HL-60 (cell line): ENCODE results near the gene ERF.
"Not testable (repeated sequence)": the region's sequence is repeated elsewhere in the genome, so short reads cannot be mapped to it uniquely, and the experiment has no call there.

Source experiments
- DNase-seq, 2 experiments: peaks; one replicate each; pipeline ENCODE4 v3.0.0-alpha.2; 2010 to 2020; ENCODE audit warnings: low read depth in 1 of 2, low spot score in 1 of 2
- H3K27ac ChIP-seq: fragments of 250-450 bp; sonication (Bioruptor Pico); replicated peaks from 2 replicates; pipeline ENCODE4 v1.5.1; 2020; ENCODE audit warnings: mild to moderate bottlenecking, moderate library complexity
- H3K27me3 ChIP-seq: fragments of 250-450 bp; sonication (Bioruptor Pico); 2 replicates; pipeline ENCODE4 v1.5.1; 2021; ENCODE audit warnings: mild to moderate bottlenecking, moderate library complexity; ENCODE audit not compliant: insufficient read depth, poor library complexity, severe bottlenecking
- H3K4me3 ChIP-seq: replicated peaks from 2 replicates; pipeline ENCODE4 v1.5.1; 2011; ENCODE audit warnings: mild to moderate bottlenecking, control low read depth, low read length; ENCODE audit not compliant: insufficient read depth
- GABPA ChIP-seq: IDR thresholded peaks from 2 replicates; pipeline ENCODE4 v1.6.1; 2012; ENCODE audit warnings: low read depth
- POLR2AphosphoS5 ChIP-seq: IDR thresholded peaks from 2 replicates; pipeline ENCODE4 v1.6.1; 2012; ENCODE audit warnings: low read depth
- REST ChIP-seq: IDR thresholded peaks from 2 replicates; pipeline ENCODE4 v1.6.1; 2012; ENCODE audit warnings: low read depth; ENCODE audit not compliant: insufficient replicate concordance
- SPI1 ChIP-seq: IDR thresholded peaks from 2 replicates; pipeline ENCODE4 v1.6.1; 2012; ENCODE audit warnings: low read depth, mild to moderate bottlenecking, borderline replicate concordance
- TF ChIP-seq, protein P1 (sequence below): IDR thresholded peaks from one replicate; pipeline ENCODE4 v1.5.1; 2011; ENCODE audit warnings: low read length, control low read depth, inconsistent platforms; ENCODE audit not compliant: insufficient read depth

The ERF gene

GRCh38 chr19:42261763-42262162 lies 6.8 kb upstream of the ERF start:
- DNase-seq, result no peak
- TF ChIP-seq GABPA (no peak), SPI1 (no peak), REST (no peak)
- TF ChIP-seq, protein P1, sequence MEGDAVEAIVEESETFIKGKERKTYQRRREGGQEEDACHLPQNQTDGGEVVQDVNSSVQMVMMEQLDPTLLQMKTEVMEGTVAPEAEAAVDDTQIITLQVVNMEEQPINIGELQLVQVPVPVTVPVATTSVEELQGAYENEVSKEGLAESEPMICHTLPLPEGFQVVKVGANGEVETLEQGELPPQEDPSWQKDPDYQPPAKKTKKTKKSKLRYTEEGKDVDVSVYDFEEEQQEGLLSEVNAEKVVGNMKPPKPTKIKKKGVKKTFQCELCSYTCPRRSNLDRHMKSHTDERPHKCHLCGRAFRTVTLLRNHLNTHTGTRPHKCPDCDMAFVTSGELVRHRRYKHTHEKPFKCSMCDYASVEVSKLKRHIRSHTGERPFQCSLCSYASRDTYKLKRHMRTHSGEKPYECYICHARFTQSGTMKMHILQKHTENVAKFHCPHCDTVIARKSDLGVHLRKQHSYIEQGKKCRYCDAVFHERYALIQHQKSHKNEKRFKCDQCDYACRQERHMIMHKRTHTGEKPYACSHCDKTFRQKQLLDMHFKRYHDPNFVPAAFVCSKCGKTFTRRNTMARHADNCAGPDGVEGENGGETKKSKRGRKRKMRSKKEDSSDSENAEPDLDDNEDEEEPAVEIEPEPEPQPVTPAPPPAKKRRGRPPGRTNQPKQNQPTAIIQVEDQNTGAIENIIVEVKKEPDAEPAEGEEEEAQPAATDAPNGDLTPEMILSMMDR, result no peak
- no peak overlapping the region for H3K4me3 ChIP-seq
- no peaks in the 10 kb centered on the region for H3K27me3 ChIP-seq
- no peak overlapping the region for H3K27ac ChIP-seq

GRCh38 chr19:42257842-42258241 lies 2.9 kb upstream of the ERF start:
- DNase-seq, H3K27ac ChIP-seq, H3K27me3 ChIP-seq, H3K4me3 ChIP-seq: not testable (repeated sequence)

DNA sequence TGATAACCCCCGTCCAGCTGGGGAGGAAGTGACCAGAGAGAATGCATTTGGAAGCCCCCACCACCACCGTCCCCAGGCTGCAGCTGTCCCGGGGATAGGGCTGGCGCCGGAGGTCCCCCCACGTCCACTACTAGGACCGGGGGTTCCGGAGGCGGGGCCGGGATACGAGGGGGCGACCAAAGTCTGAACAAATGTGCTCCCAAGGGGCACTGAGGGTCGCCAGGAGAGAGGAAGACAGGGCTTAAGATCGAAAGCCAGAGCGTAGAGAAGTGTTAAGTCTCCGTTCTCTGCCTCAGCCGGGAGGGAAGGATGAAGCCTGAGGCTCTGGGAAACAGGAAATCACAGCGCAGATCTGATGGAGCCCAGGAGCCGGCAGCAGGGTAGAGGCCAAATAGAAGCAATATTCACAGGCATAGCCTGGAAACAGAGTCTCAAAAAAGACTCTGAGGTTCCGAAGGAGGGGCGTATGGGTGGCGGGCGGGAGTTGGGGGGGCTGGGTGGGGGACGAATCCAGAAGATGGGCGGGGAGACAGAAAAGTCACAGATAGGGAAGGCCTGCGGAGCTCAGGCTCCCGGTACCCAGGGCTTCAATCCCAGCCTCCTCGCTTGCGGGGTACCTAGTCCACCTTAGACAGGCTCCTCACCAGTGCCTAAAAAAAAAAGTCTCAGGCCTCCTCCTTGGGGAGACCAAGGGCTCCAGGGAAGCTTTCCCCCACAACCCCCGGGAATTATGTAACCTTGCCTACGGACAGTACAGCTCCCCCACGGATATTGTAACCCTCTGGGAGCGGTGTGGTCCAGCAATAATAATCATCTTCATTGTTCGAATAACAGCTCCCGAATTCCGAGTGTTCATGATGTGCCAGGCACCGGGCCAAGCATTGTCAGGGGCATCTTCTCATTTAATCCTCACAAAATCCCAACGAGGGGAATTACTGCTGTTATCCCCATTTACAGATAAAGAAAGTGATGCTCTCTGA lies 1.1 kb upstream of the ERF start:
- Histone ChIP-seq H3K4me3 (peak overlapping the region; percentile 92), H3K27ac (no peak overlapping the region), H3K27me3 (peaks cover 7% of the 10 kb centered on the region)
- TF ChIP-seq SPI1, result no peak
- TF ChIP-seq, protein P1, result no peak
- TF ChIP-seq POLR2AphosphoS5, result no peak
- TF ChIP-seq GABPA, result no peak
- no peak for TF ChIP-seq REST
- no peak for DNase-seq

GRCh38 chr19:42254089-42254849 lies 659 bp downstream of the ERF start:
- Histone ChIP-seq H3K27me3 (peaks cover 7% of the 10 kb centered on the region), H3K4me3 (peak overlapping the region; percentile 92), H3K27ac (peak overlapping the region; percentile 94)
- TF ChIP-seq, protein P1, result no peak
- peak; percentile 9 for TF ChIP-seq POLR2AphosphoS5
- DNase-seq, result peak; percentile 67 to 80
